K562 (cell line): ENCODE data around the gene TMEM41A. TPM values are rescaled to one million over a fixed set of nuclear protein-coding genes. Genes with fewer than 3 reads are reported as not detected.

Source experiments
- ARID1B ChIP-seq: fragments of 450-650 bp; IDR thresholded peaks from 2 replicates; pipeline ENCODE4 v1.6.1; 2016; ENCODE audit warnings: antibody characterized with exemption, mild to moderate bottlenecking, inconsistent platforms
- CTBP1 ChIP-seq: fragments of 450-650 bp; IDR thresholded peaks from 2 replicates; pipeline ENCODE4 v1.6.1; 2016; ENCODE audit warnings: borderline replicate concordance
- E2F8 ChIP-seq: fragments of 450-650 bp; IDR thresholded peaks from 2 replicates; pipeline ENCODE4 v1.7.1; 2018; ENCODE audit warnings: mild to moderate bottlenecking, low read depth; ENCODE audit not compliant: partially characterized antibody
- HDAC1 ChIP-seq, 2 experiments: fragments of 450-650 bp; IDR thresholded peaks; 2 replicates each; pipeline ENCODE4 v1.6.1; 2016 to 2017; ENCODE audit warnings: inconsistent platforms in 1 of 2, mild to moderate bottlenecking in 1 of 2, moderate library complexity in 1 of 2
- KDM1A ChIP-seq, 2 experiments: fragments of 450-650 bp; IDR thresholded peaks; 2 replicates each; pipeline ENCODE4 v1.6.1; 2016; ENCODE audit warnings: mild to moderate bottlenecking in 2 of 2
- POLR2H ChIP-seq: IDR thresholded peaks from 2 replicates; pipeline ENCODE4 v1.6.1; 2016; ENCODE audit warnings: missing genetic modification characterization, low read depth, mild to moderate bottlenecking, control low read depth, missing compliant biosample characterization, moderate library complexity
- PTTG1 ChIP-seq: fragments of 450-650 bp; IDR thresholded peaks from 2 replicates; pipeline ENCODE4 v1.6.1; 2016; ENCODE audit warnings: low read depth, mild to moderate bottlenecking, missing genetic modification characterization, missing compliant biosample characterization
- RERE ChIP-seq: sonication (generic); formaldehyde crosslinking; IDR thresholded peaks from 2 replicates; pipeline ENCODE4 v1.8.0; 2023; ENCODE audit warnings: missing genetic modification reagents, mild to moderate bottlenecking, borderline replicate concordance
- SOX6 ChIP-seq: fragments of 450-650 bp; IDR thresholded peaks from 2 replicates; pipeline ENCODE4 v1.6.1; 2014; ENCODE audit warnings: mild to moderate bottlenecking
- TCF3 ChIP-seq: sonication (generic); formaldehyde crosslinking; IDR thresholded peaks from 2 replicates; pipeline ENCODE4 v1.4.0; 2020; ENCODE audit warnings: mild to moderate bottlenecking, missing genetic modification reagents
- ZNF140 ChIP-seq: fragments of 250-450 bp; sonication (Bioruptor Pico); IDR thresholded peaks from 2 replicates; pipeline ENCODE4 v1.8.0; 2021; ENCODE audit warnings: moderate library complexity, mild to moderate bottlenecking, inconsistent platforms
- ZNF354B ChIP-seq: fragments of 250-450 bp; sonication (Bioruptor Pico); IDR thresholded peaks from 2 replicates; pipeline ENCODE4 v1.4.0; 2020
- ZNF76 ChIP-seq: fragments of 250-450 bp; sonication (Bioruptor Pico); IDR thresholded peaks from 2 replicates; pipeline ENCODE4 v1.4.0; 2020; ENCODE audit warnings: mild to moderate bottlenecking, moderate library complexity, borderline replicate concordance
- polyA plus RNA-seq, 8 experiments: library from polyadenylated mRNA; depleted of rRNA in 4 of 8; stranded (reverse) in 5 of 8; unstranded in 3 of 8; fragments of >200 nt; fragmentation: Nextera tagmentation in 2 of 8; fragmentation: Illumina TruSeq in 1 of 8; extraction: Ambion mirVana in 2 of 8; extraction: Trizol in 1 of 8; gene quantifications; 2 replicates each; pipeline versions ENCODE4 v1.2.1 to v1.2.3, GENCODE V29; 2011 to 2014; ENCODE audit warnings: inconsistent platforms in 1 of 8, missing spikeins in 1 of 8
- total RNA-seq, 7 experiments: library from RNA; depleted of rRNA in 6 of 7; stranded (reverse); fragments of >200 nt in 6 of 7; fragmentation: Illumina TruSeq in 2 of 7; extraction: Trizol in 2 of 7; gene quantifications; 2 replicates each; pipeline versions ENCODE4 v1.2.1 to v1.2.3, GENCODE V29; 2011 to 2021; ENCODE audit warnings: low replicate concordance in 1 of 7
- TF ChIP-seq, protein P1 (sequence below): fragments of 250-450 bp; sonication (Bioruptor Pico); IDR thresholded peaks from 2 replicates; pipeline ENCODE4 v1.5.0; 2021; ENCODE audit warnings: mild to moderate bottlenecking, borderline replicate concordance

TMEM41A gene
- total and polyA plus RNA-seq, 9 of the 15 experiments (the other 6 are each of a cell fraction or from before 2014, with no cell fraction given), result 22.5 to 65.9 (median 31.5) TPM

GRCh38 chr3:185528532-185528931, 29.7 kb upstream of the TMEM41A start (continued):
- no peak for TF ChIP-seq RERE (CRISPR knock-in tag)
- no peak for TF ChIP-seq POLR2H (tag)
- TF ChIP-seq KDM1A (IDR thresholded peaks at IDR 0.05), result peak in 1 of 2 experiments; percentile 57; a peak in 1 of 4 replicates
- no peak for TF ChIP-seq PTTG1 (tag)
- peak; percentile 34; the same call in 1 of the 2 replicates for TF ChIP-seq ARID1B
- no peak for TF ChIP-seq HDAC1 (IDR thresholded peaks at IDR 0.05)
- TF ChIP-seq ZNF140 (CRISPR knock-in tag), result no peak
- peak; percentile 65 for TF ChIP-seq TCF3
- TF ChIP-seq, protein P1, sequence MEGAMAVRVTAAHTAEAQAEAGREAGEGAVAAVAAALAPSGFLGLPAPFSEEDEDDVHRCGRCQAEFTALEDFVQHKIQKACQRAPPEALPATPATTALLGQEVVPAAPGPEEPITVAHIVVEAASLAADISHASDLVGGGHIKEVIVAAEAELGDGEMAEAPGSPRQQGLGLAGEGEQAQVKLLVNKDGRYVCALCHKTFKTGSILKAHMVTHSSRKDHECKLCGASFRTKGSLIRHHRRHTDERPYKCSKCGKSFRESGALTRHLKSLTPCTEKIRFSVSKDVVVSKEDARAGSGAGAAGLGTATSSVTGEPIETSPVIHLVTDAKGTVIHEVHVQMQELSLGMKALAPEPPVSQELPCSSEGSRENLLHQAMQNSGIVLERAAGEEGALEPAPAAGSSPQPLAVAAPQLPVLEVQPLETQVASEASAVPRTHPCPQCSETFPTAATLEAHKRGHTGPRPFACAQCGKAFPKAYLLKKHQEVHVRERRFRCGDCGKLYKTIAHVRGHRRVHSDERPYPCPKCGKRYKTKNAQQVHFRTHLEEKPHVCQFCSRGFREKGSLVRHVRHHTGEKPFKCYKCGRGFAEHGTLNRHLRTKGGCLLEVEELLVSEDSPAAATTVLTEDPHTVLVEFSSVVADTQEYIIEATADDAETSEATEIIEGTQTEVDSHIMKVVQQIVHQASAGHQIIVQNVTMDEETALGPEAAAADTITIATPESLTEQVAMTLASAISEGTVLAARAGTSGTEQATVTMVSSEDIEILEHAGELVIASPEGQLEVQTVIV (CRISPR knock-in tag), result no peak
- 0 out of 2 replicates have a peak, but pooled peaks have one; percentile 13 for TF ChIP-seq SOX6
- no peak for TF ChIP-seq CTBP1
- no peak for TF ChIP-seq E2F8
- no peak for TF ChIP-seq ZNF354B
- TF ChIP-seq ZNF76 (CRISPR knock-in tag), result no peak
